Lung (tissue), 12 donors: ENCODE results near the gene FBLIM1. TPM values are rescaled to one million over a fixed set of nuclear protein-coding genes. Genes with fewer than 3 reads are reported as not detected.

Experiments
- ATAC-seq: fragments of 200-7000 bp; cut with Tn5 transposase; one replicate; pipeline ENCODE4 v1.9.1; 2020; ENCODE audit warnings: moderate number of reproducible peaks; ENCODE audit not compliant: insufficient read depth, low FRiP score
- DNase-seq, 3 donors: peaks; one replicate each; pipeline ENCODE4 v3.0.0-alpha.2; 2013 to 2017
- H3K27ac ChIP-seq, 2 donors: one replicate each; pipeline ENCODE4 v1.5.1; 2013; ENCODE audit warnings: mild to moderate bottlenecking in 2 of 2, moderate library complexity in 2 of 2, control low read depth in 1 of 2, inconsistent platforms in 1 of 2, low read depth in 1 of 2, low read length in 1 of 2
- H3K27me3 ChIP-seq, 3 donors: one replicate each; pipeline ENCODE4 v1.5.1; 2013; ENCODE audit warnings: low read length in 2 of 3; ENCODE audit not compliant: control insufficient read depth in 3 of 3, insufficient read depth in 3 of 3
- H3K36me3 ChIP-seq, 4 donors: one replicate each; pipeline ENCODE4 v1.5.1; 2013; ENCODE audit warnings: low read length in 4 of 4, mild to moderate bottlenecking in 1 of 4, moderate library complexity in 1 of 4; ENCODE audit not compliant: control insufficient read depth in 4 of 4, insufficient read depth in 4 of 4
- H3K4me1 ChIP-seq, 5 donors: one replicate each; pipeline ENCODE4 v1.5.1; 2013; ENCODE audit warnings: low read length in 5 of 5, mild to moderate bottlenecking in 2 of 5, moderate library complexity in 1 of 5; ENCODE audit not compliant: control insufficient read depth in 5 of 5, insufficient read depth in 5 of 5
- H3K4me3 ChIP-seq: one replicate; pipeline ENCODE4 v1.5.1; 2013; ENCODE audit warnings: mild to moderate bottlenecking, control low read depth, moderate library complexity
- H3K9ac ChIP-seq, 2 donors: one replicate each; pipeline ENCODE4 v1.5.1; 2013; ENCODE audit warnings: low read length in 2 of 2, control low read depth in 1 of 2; ENCODE audit not compliant: insufficient read depth in 1 of 2
- H3K9me3 ChIP-seq, 4 donors: one replicate each; pipeline ENCODE4 v1.5.1; 2013; ENCODE audit warnings: low read length in 3 of 4, mild to moderate bottlenecking in 1 of 4, moderate library complexity in 1 of 4; ENCODE audit not compliant: control insufficient read depth in 4 of 4, insufficient read depth in 3 of 4
- WGBS, 2 donors: extraction: QIAGEN DNeasy Blood & Tissue Kit; methylation state at CpG; one replicate each; pipeline ENCODE4 v1.1.7; 2013; 5-methylcytosine and 5-hydroxymethylcytosine counted together
- polyA plus RNA-seq, 2 donors: library from polyadenylated mRNA; stranded (reverse); fragments of 200-250 nt; gene quantifications; one replicate each; pipeline ENCODE4 v1.2.1, GENCODE V29; 2013
- total RNA-seq, 2 donors: library from RNA; depleted of rRNA in 1 of 2; stranded (reverse); fragments of >200 nt in 1 of 2; gene quantifications; one replicate each; pipeline ENCODE4 v1.2.1, GENCODE V29; 2014 to 2021
- TF ChIP-seq, protein P1 (sequence below): IDR thresholded peaks from 2 replicates; pipeline ENCODE4 v1.5.1; 2012; ENCODE audit warnings: mild to moderate bottlenecking; ENCODE audit errors: control extremely low read depth, extremely low read depth
- donor health status: control.
- donor health status: control.
- donor health status: Bipolar disorder and iron deficiency.
- donor health status: healthy.
- donor health status: DM: yes; HTN: yes; CAD: no.

Gene FBLIM1
- total and polyA plus RNA-seq, 4 donors = 15.8 to 55.0 (median 31.8) TPM

DNA sequence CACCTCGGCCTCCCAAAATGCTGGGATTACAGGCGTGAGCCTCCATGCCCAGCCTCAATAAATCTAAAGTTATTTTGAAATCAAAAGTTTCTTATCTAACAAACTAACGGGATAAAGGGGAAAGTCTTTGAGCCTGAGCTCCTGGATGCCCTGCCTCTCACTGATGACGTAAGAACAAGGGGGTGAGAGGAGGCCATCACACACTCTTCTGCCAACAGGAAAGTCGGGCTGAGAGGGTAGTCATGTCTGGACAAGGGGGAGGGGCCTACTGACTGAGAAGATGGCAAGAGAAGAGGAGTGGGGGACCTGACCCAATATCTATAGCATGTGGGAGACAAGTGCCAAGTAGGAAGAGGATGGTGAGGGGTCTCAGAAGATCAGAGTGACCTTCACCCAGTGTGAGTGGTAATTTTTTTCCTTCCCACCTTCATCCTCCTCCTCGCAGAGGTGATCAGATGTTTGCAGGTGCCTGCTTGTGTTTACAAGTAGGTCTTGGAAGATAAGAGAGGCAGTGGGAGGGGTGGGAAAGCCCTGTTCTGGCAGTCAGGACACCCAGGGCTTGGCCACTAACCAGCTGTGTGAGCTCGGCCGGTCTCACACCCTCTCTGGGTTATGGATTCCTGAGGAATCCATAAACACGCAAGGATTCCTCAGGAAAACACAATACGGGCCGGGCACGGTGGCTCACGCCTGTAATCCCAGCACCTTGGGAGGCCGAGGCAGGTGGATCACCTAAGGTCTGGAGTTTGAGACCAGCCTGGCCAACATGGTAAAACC is 39.2 kb downstream of the FBLIM1 start:
- Histone ChIP-seq H3K9ac (no peak overlapping the region), H3K4me1 (peaks cover 0 to 4% (median 0%) of the 10 kb centered on the region in 5 donors), H3K4me3 (no peak overlapping the region), H3K9me3 (no peaks in the 10 kb centered on the region), H3K27me3 (no peaks in the 10 kb centered on the region), H3K27ac (no peak overlapping the region), H3K36me3 (no peaks in the 10 kb centered on the region)
- DNase-seq (no peak), ATAC-seq (no peak)
- TF ChIP-seq, protein P1, sequence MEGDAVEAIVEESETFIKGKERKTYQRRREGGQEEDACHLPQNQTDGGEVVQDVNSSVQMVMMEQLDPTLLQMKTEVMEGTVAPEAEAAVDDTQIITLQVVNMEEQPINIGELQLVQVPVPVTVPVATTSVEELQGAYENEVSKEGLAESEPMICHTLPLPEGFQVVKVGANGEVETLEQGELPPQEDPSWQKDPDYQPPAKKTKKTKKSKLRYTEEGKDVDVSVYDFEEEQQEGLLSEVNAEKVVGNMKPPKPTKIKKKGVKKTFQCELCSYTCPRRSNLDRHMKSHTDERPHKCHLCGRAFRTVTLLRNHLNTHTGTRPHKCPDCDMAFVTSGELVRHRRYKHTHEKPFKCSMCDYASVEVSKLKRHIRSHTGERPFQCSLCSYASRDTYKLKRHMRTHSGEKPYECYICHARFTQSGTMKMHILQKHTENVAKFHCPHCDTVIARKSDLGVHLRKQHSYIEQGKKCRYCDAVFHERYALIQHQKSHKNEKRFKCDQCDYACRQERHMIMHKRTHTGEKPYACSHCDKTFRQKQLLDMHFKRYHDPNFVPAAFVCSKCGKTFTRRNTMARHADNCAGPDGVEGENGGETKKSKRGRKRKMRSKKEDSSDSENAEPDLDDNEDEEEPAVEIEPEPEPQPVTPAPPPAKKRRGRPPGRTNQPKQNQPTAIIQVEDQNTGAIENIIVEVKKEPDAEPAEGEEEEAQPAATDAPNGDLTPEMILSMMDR = no peak
- WGBS, 2 donors = 79 to 84% methylated on average over 14 of the region's 14 CpGs

DNA sequence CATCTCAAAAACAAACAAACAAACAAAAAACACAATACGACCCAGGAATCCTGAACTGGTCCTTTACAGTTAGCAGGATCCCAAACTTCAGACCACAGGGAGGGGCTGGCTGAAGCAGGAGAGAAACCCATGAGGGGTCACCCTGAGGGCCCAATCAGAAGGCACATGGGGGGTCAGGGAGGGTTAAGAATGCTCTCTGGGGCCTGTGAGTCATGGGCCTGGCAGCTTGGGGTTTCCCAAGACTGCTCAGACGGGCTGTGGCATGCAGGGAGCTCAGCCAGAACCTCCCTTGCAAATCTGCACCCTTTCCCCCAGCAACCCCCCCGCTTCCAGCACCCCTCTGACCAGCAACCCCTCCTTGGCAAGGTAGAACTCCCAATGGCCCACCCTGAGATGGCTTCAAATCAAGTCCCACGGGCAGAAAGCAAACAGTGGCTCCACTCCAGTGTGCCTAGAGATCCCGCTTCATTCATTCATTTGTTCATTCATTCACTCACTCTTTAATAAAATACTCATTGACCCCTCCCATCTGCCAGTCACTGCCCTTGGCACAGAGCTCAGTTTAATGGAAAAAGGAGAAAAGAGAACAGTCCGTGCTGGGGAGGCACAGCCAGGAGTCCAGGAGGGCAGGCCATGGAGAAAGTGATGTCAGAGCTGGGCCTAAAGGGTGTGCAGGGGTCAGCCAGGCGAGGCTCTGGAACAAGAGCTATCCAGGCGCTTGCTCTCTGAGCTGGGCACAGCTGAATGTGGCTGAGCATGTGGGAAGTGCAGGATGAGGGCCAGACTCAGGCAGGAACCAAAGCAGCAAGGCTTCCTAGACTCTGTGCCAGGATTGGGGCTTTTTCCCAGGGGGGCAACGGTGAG is 40.6 kb downstream of the FBLIM1 start:
- DNase-seq (no peak), ATAC-seq (peak; percentile 61)
- Histone ChIP-seq H3K9ac (no peak overlapping the region), H3K27me3 (no peaks in the 10 kb centered on the region), H3K4me1 (peaks cover 0 to 4% (median 0%) of the 10 kb centered on the region in 5 donors), H3K36me3 (no peaks in the 10 kb centered on the region), H3K4me3 (no peak overlapping the region), H3K9me3 (no peaks in the 10 kb centered on the region), H3K27ac (peak overlapping the region in 1 of 2 donors; percentile 55)
- 53 to 69% methylated on average over 9 of the region's 9 CpGs for WGBS, 2 donors
- TF ChIP-seq, protein P1 = no peak

DNA sequence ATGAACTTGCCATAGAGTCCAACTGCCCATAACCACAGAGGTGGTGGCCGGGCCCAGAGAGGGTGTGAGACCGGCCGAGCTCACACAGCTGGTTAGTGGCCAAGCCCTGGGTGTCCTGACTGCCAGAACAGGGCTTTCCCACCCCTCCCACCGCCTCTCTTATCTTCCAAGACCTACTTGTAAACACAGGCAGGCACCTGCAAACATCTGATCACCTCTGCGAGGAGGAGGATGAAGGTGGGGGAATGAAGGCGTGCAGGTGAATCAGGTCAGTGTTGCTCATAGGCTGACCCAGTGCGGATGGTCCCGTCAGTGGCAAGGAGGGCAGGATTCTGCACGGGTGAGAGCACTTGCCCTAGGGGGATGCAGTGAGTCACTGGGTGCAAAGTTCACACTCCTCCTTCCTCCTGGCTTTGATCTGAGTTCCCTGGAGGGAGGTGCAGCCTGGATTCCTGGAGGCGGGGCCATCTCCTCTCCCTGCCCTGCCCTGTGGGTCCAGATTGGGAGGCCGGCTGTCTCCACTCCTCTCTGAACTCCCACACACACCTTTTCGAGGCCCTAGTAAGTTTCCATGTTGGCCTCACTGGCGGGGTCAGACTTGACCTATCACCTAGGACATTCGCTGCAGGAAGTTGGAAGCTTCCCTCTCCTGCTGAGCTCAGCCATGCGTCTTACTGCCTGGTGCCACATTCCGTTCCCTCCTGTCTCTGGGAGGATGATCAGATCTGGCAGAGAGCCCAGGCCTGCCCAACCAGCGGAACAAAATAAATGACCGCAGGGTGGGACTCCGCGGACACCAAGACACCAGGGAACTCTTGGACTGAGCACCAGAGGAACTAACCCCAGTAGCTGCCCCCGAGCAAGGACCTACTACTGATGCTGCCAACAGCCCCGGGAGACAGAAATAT is 41.6 kb downstream of the FBLIM1 start:
- DNase-seq (no peak), ATAC-seq (peak; percentile 64)
- H3K36me3 ChIP-seq = no peaks in the 10 kb centered on the region
- 48 to 75% methylated on average over 22 of the region's 22 CpGs for WGBS, 2 donors
- no peak overlapping the region for H3K4me3 ChIP-seq
- H3K4me1 ChIP-seq = peaks cover 0 to 4% (median 0%) of the 10 kb centered on the region in 5 donors
- no peaks in the 10 kb centered on the region for H3K27me3 ChIP-seq
- no peaks in the 10 kb centered on the region for H3K9me3 ChIP-seq
- peak overlapping the region in 1 of 2 donors; percentile 55 for H3K27ac ChIP-seq
- TF ChIP-seq, protein P1 = no peak
- no peak overlapping the region for H3K9ac ChIP-seq
